Astrocyte of the hippocampus (primary cell): ENCODE results near the gene KCNN1.
"Not testable (repeated sequence)": the region's sequence is repeated elsewhere in the genome, so short reads cannot be mapped to it uniquely, and the experiment has no call there.

Experiments
- DNase-seq: peaks from one replicate; pipeline ENCODE4 v3.0.0; 2011; ENCODE audit warnings: low read depth, low spot score

KCNN1 gene

DNA sequence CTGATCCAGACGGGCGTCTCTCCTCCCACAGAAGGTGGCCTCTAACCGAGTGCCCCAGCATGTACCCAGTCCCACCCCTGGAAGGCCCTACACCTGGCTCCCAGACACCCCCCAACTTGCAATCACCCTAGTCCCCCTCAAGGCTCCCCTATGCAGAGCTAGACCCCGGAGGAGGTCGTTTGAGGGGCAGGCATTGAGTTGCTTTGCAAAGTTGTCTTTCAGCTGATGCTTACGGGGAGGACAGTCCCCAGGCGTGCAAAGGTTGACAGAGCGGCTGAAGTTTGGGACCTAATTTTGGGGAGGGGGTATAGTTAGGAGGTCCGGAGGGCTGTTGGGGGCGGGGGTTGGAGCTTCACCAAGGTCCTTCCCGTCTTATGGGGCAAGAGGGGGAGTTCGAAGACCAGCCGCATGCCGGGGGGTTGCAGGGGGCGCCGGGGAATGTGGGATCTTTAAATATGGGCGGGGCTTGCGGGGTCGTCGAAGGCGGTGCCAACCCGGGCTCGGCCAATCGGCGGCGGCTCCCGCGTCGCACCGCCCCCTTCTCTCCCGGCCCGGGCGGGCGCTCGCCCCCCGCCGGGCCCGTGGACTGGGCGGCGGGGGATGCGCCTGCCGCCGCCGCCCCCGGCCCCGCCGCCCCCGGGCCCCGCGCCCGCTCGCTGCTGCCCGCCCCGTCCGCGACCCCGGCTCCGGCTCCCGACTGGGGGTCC lies at the start of gene KCNN1:
Gene KCNN1, plus strand, starts transcription at position 558 of the 707 bp plus-strand sequence. CDS start 6,782 bp downstream, outside the sequence.
- peak; percentile 31 for DNase-seq

DNA sequence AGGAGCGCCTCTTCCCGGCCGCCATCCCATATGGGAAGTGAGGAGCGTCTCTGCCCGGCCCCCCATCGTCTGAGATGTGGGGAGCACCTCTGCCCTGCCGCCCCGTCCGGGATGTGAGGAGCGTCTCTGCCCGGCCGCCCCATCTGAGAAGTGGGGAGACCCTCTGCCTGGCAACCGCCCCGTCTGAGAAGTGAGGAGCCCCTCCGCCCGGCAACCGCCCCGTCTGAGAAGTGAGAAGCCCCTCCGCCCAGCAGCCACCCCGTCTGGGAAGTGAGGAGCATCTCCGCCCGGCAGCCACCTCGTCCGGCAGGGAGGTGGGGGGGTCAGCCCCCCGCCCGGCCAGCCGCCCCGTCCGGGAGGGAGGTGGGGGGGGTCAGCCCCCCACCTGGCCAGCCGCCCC lies 48.8 kb upstream of the KCNN1 start:
- DNase-seq = not testable (repeated sequence)

DNA sequence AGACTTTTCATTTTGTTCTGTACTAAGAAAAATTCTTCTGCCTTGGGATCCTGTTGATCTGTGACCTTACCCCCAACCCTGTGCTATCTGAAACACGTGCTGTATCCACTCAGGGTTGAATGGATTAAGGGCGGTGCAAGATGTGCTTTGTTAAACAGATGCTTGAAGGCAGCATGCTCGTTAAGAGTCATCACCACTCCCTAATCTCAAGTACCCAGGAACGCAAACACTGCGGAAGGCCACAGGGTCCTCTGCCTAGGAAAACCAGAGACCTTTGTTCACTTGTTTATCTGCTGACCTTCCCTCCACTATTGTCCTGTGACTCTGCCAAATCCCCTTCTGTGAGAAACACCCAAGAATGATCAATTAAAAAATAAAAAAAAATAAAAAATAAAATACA lies 47.8 kb upstream of the KCNN1 start:
- not testable (repeated sequence) for DNase-seq

DNA sequence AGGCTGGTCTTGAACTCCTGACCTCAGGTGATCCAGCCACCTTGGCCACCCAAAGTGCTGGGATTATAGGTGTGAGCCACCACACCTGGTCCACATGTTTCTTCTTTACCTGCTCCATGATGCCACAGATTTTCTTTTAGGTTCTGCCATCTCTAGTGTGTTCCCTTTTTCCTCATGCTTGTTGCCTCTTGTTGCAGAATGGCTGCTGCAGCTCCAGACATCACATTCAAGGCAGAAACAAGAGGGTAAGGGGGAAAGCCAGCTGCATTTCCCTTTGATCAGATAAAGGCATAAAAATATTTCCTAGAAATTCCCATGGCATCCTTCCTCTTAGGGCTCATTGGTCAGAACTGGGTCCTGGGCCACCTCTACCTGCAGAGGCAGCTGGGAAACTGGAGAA lies 46.4 kb upstream of the KCNN1 start:
- DNase-seq = no peak

- DNase-seq = no peak
Measured at GRCh38 chr19:17922138-17922537, 44.8 kb upstream of the KCNN1 start.

DNA sequence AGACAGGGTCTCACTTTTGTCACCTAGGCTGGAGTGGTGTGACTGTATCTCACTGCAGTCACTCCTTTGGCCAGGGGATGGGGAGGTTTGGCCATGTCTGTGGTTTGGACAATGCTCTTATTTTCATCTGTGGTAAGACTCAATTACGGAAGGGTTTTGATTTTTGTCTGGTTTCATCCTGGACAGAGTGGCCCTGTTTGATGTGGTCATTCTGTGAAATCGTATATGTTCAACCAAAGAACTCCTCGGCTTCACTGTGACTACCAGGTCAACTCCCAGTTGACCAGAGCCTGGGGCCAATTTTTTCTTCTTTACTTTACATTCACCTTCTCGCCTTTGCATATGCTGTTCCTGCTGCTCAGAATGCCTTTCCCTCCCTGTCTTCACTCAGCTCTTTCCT lies 40.9 kb upstream of the KCNN1 start:
- DNase-seq = no peak

GRCh38 chr19:17929056-17929455 lies 37.9 kb upstream of the KCNN1 start:
- DNase-seq = no peak

- peak; percentile 50 for DNase-seq
Measured at GRCh38 chr19:17931532-17932191, 35.2 kb upstream of the KCNN1 start.

DNA sequence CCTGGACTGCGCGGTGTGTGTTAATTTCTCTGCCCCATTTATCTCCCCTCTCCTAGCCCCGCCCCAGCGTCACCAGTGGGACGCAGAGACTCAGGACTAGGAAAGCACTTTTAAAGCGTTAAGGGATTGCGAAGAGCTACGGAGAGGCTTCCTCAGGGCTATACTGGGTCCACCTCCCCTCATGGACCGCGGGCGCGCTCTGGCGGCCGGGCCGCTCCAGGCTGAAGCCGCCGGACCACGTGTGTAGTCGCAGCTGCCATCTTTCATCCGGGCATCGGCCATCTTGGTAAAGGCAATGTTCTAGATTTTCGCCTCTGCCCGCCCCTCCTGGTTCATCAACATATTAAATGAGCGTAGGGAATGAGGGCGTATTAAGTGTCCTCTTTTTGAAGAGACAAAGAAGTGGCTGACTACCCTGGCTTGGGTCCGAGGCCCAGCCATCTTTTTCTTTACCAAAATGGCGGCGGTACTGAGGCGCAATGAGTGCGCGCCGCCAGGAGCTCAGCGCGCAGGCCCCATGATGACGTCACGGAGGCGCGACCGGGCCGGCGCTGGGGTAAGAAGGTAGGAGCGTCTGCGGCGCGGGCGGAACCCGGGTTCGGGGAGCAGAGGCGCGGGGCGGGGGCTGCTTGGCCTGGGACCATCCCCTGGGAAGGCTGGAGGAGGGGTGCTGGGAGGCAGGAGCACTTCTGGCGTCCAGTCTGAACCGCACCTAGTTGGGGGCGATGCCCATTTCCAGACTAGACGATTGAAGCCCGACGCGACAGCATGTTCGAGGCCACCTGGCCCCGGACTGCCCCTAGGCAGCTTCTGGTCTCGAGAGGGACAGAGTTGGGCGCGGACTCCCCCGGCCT lies 34.2 kb upstream of the KCNN1 start, which contains the start of gene CCDC124:
Gene CCDC124, plus strand, starts transcription at position 531 of the 854 bp plus-strand sequence. CDS start 3,406 bp downstream, outside the sequence.
- peak; percentile 96 for DNase-seq

- peak; percentile 40 for DNase-seq
Measured at GRCh38 chr19:17933414-17934129, 33.3 kb upstream of the KCNN1 start.

- no peak for DNase-seq
Measured at GRCh38 chr19:17936379-17936778, 30.5 kb upstream of the KCNN1 start.

DNA sequence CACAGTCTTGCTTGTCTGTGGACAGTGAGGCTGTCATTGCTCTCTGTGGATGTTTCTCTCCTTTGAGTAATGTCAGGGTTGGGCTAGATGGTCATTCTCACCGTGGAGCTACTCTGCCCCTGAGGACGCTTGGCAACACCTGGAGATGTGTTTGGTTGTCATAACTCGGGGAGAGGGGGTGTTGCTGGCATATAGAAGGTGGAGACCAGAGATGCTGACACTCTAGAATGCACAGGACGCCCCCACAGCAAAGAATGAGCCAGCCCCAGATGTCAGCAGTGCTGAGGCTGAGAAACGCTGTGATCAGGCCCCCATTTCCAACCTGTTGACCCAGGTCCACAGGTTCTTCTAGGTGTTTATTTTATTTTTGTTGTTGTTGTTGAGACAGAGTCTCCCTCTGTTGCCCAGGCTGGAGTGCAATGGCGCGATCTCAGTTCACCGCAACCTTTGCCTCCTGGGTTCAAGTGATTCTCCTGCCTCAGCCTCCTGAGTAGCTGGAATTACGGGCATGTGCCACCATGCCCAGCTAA lies 29.5 kb upstream of the KCNN1 start:
- DNase-seq = no peak

DNA sequence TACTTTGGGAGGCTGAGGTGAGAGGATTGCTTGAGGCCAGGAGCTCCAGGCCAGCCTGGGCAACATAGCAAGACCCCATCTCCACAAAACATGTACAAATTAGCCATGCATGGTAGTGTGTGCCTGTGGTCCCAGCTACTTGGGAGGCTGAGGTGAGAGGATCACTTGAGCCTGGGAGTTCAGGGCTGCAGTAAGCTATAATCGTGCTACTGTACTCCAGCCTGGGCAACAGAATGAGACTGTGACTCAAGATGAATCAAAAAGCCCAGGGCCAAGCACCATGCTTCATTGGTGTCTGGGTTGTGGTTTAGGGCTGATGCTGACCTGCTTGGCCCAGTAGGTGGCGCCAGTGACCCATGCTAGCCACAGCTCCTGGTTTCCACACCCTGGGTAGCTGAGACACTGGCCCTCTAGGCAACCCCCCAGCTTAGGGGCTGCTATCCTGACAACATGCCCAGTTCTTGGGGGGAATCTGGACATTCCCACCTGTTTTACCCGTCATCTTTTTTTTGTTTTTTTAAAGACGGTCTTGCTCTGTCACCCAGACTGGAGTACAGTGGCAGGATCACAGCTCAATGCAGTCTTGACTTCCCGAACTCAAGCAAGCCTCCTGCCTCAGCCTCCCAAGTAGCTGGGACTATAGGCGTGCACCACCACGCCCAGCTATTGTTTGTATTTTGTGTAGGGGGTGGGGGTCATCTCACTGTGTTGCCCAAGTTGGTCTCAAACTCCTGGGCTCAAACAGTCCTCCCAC lies 28.6 kb upstream of the KCNN1 start:
- peak; percentile 92 for DNase-seq

GRCh38 chr19:17942181-17942580 lies 24.7 kb upstream of the KCNN1 start:
- DNase-seq = no peak

DNA sequence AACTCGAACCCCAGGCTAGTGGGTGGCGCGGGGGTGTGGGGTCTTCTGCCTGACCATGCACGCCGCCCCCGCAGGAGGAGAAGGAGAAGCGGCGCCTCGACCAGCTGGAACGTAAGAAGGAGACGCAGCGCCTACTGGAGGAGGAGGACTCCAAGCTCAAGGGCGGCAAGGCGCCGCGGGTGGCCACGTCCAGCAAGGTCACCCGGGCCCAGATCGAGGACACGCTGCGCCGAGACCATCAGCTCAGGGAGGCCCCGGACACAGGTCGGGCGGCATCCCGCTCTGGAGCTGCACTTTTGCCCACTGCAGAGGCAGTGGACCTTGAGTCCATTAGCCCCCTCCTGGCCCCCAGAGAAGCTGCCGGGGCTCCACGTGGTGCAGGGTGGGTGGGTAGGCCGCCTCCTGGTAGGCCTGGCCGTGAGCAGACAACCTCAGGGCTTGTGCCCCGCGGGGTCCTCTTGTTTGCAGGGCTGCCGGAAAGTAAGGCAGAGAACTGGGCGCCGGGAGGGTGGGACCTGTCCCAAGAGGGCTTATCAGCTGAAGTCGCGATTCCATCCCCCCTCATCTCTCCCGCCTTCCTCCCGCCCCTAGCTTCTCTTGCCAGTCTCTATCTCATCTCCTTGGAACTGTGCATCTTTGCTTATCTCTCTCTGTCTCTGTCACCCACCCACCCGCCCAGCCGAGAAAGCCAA lies 24.2 kb upstream of the KCNN1 start:
- no peak for DNase-seq

DNA sequence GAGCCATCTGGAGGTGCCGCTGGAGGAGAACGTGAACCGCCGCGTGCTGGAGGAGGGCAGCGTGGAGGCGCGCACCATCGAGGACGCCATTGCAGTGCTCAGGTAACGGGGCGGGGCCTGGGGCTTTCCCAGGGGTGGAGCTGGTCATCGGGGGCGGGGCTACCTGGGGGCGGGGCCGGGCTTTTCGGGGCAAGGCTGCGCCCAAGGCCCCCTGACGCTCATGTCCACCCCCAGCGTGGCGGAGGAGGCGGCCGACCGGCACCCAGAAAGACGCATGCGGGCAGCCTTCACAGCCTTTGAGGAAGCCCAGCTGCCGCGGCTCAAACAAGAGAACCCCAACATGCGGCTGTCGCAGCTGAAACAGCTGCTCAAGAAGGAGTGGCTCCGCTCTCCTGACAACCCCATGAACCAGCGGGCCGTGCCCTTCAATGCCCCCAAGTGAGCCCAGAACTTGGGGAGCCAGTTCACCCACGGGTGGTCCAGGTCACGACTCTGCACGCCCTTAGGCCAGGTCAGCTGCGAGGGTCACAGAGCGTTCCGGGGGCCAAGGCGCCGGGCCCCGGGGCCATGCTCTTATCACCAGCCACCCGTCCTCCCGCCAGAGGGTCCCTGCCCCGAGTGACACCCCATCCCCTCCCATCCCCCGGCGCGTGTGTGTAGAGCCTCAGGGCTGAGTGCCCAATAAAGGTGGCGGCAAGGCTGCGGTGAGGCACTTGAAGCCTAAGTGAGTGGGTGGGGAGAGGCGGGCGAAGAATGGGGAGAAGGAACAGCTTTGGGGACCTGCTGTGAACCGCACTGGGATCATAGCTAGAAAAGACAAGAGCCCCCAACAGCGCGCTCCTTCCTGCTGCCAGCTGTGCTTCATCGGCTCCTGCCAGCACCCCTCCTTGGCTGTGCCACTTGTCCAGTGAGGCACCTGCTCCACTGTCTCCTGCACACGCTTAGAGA lies 23.4 kb upstream of the KCNN1 start:
- no peak for DNase-seq

DNA sequence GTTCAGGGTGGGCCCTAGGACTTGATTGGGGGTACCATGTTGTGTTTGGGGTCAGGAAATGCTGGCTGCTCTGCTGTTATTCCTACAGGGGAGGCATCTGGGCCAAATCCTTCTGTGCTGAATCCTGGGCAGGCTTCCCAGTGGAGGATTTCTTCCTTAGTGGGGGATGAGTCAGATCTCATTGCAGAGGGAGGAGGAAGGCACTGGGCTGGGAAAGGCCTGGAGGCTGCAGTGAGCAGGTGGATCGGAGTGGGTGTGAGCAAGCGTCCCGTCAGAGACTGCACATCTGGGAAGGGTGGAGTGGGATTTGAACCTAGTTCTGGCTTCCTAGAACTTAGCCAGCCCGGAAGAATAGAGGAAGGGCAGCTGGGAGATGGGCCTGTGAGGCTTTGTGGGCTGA lies 22.6 kb upstream of the KCNN1 start:
- peak; percentile 78 for DNase-seq

DNA sequence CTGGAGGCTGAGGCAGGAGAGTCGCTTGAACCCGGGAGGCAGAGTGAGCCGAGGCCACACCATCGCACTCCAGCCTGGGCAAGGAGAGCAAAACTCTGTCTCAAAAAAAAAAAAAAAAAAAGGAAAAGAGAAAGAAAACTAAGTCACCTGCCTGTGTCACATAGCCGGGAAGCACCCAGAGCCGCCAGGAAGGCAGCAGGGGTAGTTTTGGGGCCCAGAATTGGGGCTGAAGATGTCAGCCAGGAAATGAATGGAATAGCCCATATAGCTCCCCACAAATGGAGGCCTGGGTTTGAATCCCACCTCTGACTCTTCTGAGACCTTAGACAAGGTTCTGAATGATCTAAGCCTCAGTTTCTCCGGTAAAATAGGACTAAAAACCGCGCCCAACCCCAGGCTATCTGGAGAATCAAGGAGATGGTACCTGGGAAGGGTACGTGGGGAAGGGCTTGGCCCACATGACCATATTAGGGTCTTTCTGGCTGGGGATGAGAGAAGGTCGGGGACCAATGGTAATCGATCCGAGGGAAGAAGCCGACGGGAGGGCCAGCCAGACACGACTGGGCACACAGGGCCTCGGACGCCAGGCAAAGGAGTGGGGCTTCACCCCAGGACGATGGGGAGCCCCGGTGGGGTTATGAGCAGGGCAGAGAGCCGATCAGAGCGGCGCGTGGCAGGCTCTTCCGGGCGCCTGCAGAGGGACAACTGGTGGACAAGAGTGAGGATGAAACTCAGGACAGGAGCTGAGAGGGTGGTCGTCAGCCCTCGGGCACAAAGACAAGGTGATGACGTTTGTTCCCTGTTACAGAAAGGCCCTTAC lies 19.7 kb upstream of the KCNN1 start:
- DNase-seq = no peak
